BE2C (cell line): ENCODE results near the gene TNKS1BP1.

Experiments
- DNase-seq: peaks from one replicate; pipeline ENCODE4 v3.0.0-alpha.2; 2020
- H3K27me3 ChIP-seq: fragments of 250-450 bp; sonication (Bioruptor Pico); 2 replicates; pipeline ENCODE4 v1.5.1; 2020; ENCODE audit warnings: mild to moderate bottlenecking
- H3K36me3 ChIP-seq: fragments of 250-450 bp; sonication (Bioruptor Pico); 2 replicates; pipeline ENCODE4 v1.5.1; 2020; ENCODE audit warnings: mild to moderate bottlenecking
- H3K4me1 ChIP-seq: fragments of 250-450 bp; sonication (Bioruptor Pico); 2 replicates; pipeline ENCODE4 v1.5.1; 2020
- H3K4me3 ChIP-seq: 2 replicates; pipeline ENCODE4 v1.5.1; 2011; ENCODE audit warnings: low read depth, low read length
- H3K9me3 ChIP-seq: fragments of 250-450 bp; sonication (Bioruptor Pico); 2 replicates; pipeline ENCODE4 v1.5.1; 2020
- CTCF ChIP-seq: IDR thresholded peaks from 2 replicates; pipeline ENCODE4 v1.5.1; 2012; ENCODE audit warnings: mild to moderate bottlenecking, low read depth, low read length

TNKS1BP1 gene

DNA sequence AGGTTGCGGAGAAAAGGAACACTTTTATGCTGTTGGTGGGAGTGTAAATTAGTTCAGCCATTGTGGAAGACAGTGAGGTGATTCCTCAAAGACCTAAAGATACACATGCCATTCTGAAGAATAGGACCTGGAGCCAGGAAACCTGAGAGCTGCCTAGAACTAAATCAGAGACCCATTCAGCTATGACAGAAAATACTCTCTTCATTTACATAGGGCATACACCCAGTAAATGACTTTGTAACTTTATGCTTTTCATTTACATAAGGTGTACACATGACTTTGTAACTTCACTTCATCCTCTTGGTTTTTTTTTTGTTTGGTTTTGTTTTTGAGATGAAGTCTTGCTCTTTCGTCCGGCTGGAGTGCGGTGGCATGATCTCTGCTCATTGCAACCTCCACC lies 62.6 kb downstream of the TNKS1BP1 start:
- no peaks in the 10 kb centered on the region for H3K36me3 ChIP-seq
- no peak for DNase-seq
- H3K27me3 ChIP-seq: no peaks in the 10 kb centered on the region
- TF ChIP-seq CTCF: no peak
- H3K9me3 ChIP-seq: no peaks in the 10 kb centered on the region
- H3K4me1 ChIP-seq: no peaks in the 10 kb centered on the region
- no peak overlapping the region for H3K4me3 ChIP-seq

DNA sequence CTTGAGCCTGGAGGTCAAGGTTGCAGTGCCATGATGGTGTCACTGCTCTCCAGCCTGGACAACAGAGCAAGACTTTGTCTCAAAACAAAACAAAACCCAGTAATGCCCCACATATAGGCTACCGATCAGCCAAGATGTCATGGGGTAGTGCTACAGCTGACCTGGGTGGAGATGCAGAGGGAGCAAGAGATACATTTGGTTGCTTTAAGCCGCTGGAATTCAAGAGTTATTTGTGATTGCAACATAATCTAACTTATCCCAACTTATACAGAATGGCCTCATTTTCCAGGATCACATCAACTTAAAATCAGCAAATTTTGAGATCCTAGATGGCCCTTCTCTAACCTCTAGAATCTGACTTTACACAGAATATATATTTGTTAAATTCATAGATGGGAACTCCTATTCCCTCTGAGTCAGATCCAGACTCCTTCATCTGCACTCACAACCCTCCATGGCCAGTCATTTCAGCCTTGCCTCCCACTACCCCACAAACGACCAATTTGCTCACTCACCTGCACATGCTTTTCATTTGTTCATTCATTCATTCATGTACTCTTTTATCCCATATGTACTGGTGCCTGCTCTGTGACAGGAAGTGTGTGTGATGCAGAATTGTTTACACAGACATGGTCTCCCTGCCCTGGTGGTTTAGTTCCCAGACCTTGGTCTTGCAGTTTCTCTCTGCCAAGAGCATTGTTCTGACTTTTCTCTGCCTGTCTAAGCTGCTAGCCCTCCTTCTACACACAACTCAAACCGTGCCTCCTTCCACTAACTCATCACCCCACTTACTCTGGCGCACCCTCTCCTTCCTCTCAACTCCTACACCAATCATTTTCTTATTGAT lies 63.6 kb downstream of the TNKS1BP1 start:
- H3K4me3 ChIP-seq: no peak overlapping the region
- no peaks in the 10 kb centered on the region for H3K36me3 ChIP-seq
- TF ChIP-seq CTCF: no peak
- no peak for DNase-seq
- no peaks in the 10 kb centered on the region for H3K4me1 ChIP-seq
- H3K27me3 ChIP-seq: no peaks in the 10 kb centered on the region
- no peaks in the 10 kb centered on the region for H3K9me3 ChIP-seq

DNA sequence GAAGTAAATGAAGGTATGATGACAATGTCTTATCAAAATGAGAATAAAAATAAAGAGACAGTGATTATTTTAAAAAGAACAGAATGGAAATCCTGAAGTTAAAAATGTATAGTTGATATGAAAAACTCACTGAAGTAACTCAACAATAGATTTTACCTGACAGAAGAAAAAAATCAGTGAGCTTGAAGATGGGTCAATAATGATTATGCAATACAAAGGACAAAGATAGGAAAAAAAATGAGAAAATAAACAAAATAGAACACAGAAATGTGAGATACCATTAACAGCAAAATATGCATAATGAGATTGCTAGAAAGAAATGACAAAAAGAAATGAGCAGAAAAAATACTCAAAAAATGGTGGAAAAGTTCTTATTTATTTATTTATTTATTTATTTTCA lies 68.6 kb downstream of the TNKS1BP1 start:
- TF ChIP-seq CTCF: no peak

GRCh38 chr11:57255618-57256017 lies 69.1 kb downstream of the TNKS1BP1 start:
- no peak for TF ChIP-seq CTCF
- no peaks in the 10 kb centered on the region for H3K27me3 ChIP-seq
- no peak for DNase-seq
- H3K36me3 ChIP-seq: no peaks in the 10 kb centered on the region
- H3K4me1 ChIP-seq: no peaks in the 10 kb centered on the region
- H3K9me3 ChIP-seq: no peaks in the 10 kb centered on the region
- H3K4me3 ChIP-seq: no peak overlapping the region

More for the DNA sequence above, 68.6 kb downstream of the TNKS1BP1 start:
- DNase-seq: no peak
- Histone ChIP-seq H3K36me3 (no peaks in the 10 kb centered on the region), H3K4me3 (no peak overlapping the region), H3K9me3 (no peaks in the 10 kb centered on the region), H3K4me1 (no peaks in the 10 kb centered on the region), H3K27me3 (no peaks in the 10 kb centered on the region)

- Histone ChIP-seq H3K36me3 (no peaks in the 10 kb centered on the region), H3K9me3 (no peaks in the 10 kb centered on the region), H3K4me3 (no peak overlapping the region), H3K4me1 (no peaks in the 10 kb centered on the region), H3K27me3 (no peaks in the 10 kb centered on the region)
- DNase-seq: no peak
- TF ChIP-seq CTCF: no peak
These were observed 70.1 kb downstream of the TNKS1BP1 start for GRCh38 chr11:57254631-57255030.

- DNase-seq: no peak
- Histone ChIP-seq H3K27me3 (no peaks in the 10 kb centered on the region), H3K4me3 (no peak overlapping the region), H3K9me3 (no peaks in the 10 kb centered on the region), H3K4me1 (0 out of 2 replicates have a peak, but pooled peaks cover 4% of the 10 kb centered on the region), H3K36me3 (no peaks in the 10 kb centered on the region)
- no peak for TF ChIP-seq CTCF
These were observed 73.2 kb downstream of the TNKS1BP1 start for GRCh38 chr11:57251491-57252104.
